Activated CD4-positive, alpha-beta T cell treated with anti-CD3 and anti-CD28 coated beads, Interleukin-2, amount 50 U/mL, for 1 hour (primary cell): ENCODE data around the gene ADAMTSL1.

Experiments used
- DNase-seq: peaks from one replicate; pipeline ENCODE4 v3.0.0-alpha.2; 2020

Gene ADAMTSL1

DNA sequence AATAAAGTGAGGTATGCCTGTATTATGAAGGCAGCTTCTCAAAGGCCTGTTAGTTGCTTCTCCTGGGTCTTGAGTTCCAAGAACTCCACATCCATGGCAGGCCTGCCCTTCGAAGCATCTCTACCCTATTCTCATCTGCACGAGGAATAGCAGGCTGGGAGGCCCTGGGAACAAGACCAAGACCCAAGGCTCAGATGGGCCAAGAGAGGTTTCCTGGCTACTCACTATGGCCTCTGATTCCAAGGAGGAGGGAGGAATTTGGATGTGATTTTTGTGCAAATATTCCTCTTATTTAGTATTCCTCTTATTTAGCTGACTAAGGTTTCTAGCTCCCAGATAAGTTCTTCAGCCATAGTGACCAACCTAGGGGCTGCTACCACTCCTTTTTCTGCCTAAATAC lies 407.8 kb downstream of the ADAMTSL1 start:
- DNase-seq, result no peak

DNA sequence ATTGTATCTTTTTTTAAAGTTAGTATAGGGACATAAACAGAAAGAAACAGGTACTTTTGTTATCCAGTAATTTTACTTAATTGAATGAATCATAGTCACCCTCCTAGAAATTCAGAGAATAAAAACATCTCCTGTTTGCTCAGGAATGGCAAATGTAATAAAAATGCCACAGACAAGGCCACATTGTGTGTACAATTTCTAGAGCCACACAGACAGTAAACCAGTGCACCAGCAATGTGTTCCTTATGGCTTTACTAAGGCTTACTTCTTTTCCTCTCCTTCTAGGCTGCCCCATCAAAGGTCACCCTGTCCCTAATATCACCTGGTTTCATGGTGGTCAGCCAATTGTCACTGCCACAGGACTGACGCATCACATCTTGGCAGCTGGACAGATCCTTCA lies 413.6 kb downstream of the ADAMTSL1 start:
- no peak for DNase-seq

GRCh38 chr9:18888290-18888689 lies 414.3 kb downstream of the ADAMTSL1 start:
- no peak for DNase-seq

DNA sequence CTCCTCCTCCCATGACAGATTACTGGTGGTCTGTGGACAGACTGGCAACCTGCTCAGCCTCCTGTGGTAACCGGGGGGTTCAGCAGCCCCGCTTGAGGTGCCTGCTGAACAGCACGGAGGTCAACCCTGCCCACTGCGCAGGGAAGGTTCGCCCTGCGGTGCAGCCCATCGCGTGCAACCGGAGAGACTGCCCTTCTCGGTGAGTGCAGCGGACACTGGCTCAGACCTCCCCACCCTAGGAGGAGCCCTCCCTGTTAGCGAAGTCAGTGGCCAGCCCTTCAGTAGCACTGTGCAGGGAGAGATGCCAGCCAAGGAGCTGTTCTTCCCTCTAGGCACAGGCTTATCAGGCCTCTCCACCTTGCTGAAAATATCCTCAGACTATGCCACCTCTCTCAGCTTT lies 415.6 kb downstream of the ADAMTSL1 start:
- no peak for DNase-seq

GRCh38 chr9:18890372-18890771 lies 416.4 kb downstream of the ADAMTSL1 start:
- no peak for DNase-seq

GRCh38 chr9:18891946-18892670 lies 418.2 kb downstream of the ADAMTSL1 start:
- no peak for DNase-seq

DNA sequence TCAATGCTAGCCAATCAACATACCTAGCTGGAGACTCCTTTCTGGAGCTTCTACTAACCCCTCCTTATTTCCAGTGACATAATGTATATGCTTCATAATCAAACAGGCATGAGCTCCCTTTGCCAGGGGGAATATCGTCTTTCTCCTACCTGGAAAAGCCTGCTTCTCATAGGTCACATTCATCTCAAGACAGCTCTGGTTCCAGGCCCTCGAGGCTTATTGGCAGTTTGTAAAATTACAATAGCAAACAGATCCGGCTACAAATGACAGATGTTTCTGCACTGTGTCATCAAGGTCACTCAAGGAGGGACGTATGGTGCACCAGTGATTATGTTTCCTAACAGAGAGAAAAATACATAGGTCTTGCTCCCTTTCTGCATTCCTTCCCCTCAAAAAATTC lies 419.1 kb downstream of the ADAMTSL1 start:
- DNase-seq, result no peak

DNA sequence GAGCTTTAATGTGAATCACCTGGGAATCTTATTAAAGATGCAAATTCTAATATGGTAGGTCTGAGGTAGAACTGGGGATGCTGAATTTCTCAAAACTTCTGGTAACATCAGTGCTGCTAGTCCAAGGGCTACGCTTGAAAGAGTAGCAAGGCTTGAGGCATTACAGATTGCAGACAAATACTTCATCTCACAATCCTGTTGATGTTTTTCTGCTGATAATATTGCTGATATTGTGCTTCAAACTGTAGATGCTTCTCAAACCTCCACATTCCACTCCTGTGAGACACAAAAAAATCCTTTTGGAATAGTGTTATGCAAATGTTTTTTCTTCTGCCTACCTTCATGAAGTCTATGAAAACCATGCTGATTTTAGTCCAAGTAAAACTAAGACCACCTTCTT lies 419.5 kb downstream of the ADAMTSL1 start:
- DNase-seq, result no peak

DNA sequence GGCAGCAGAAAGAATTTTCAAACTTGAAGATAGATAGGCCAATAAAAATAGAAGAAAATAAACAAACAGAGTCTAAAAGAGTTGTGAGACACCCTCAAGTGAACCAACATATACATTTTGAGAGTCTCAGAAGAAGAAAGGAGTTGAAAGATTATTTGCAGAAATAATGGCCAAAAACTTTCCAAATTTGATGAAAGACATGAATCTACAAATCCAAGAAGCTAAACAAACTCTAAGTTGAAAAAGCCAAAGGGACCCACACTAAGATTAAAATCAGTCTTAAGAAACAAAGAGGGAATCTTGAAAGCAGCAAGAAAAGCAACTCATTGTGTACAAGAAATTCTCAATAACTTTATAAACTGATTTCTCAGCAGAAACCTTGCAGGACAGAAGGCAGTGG lies 422.1 kb downstream of the ADAMTSL1 start:
- no peak for DNase-seq

DNA sequence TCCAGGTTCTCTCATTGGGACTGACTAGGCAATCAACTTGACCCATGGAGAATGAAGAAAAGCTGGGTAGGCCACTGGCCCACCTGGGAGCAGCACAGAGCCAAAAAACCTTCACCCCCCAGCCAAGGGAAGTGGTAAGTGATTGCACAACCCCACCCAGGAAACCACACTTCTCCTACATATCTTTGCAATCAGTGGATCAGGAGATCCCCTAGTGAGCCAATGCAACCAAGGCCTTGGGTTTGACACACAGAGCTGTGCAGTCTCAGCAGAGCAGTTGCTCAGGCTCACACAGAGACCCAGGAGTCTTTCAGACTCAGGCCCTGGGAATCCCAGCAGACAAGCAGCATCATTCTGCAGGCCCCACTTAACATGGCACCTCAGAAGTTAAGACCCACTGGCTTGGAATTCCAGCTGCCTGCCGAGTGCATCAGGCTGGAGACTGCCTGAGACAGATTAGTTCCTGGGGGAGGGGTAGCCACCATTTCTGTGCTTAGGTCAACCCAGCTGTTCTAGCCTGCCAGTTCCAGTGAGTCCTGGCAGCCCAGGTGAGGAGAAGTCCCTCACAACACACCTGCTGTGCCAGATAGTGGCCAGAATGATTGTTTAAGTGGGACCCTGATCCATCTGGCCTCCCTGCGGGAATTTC lies 422.7 kb downstream of the ADAMTSL1 start:
- no peak for DNase-seq

DNA sequence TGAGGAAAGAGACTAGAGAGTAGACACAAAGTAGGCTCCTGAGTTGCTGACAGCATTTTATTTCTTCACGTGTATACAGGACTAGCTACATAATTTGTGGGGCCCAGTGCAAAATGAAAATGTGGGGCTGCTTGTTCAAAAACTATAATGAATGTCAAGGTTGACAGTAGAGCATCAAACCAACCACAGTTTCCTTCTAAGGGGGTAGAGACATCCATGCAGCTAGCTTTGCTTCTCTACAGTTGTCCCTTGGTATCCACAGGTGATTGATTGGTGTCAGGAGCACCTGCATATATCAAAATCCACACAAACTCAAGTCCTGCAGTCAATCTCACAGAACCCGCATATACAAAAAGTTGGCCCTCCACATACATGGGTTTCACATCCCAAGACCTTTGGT lies 429.5 kb downstream of the ADAMTSL1 start:
- DNase-seq, result no peak

DNA sequence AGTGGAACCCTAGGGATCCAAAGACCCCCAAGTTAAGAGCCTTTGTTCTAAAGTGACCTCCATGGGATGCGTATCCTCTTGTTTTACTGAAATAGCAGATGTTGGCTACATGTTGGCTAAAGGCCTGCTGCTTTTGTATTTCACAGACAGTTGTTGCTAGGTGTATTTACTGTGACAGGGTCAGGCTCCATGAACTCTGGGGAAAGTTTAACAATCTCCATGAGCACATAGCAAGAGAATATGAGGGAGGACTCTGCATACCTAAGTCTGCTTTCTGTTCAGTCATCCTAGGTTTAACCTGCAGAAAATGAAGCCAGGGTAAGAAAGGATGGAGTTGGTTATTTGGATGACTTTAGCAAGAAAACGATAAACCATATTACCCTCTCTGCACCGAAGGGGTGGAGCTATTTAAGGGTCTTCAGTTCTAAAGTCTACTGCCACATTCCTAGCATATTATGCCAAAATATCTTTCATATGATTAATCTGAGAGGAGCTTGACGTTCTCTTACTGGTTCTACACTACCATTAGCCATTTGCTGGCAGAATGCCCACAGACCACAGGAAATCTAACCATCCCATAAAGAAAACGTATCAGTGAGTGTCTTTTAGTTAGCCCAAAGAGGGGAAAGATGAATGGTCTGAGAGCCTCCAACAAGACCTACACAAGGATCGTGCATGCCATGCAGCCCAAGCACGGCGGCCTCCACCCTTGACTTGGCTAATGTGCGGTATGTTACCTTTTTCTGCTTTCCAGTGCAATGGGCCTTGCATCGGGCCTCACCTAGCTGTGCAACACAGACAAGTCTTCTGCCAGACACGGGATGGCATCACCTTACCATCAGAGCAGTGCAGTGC lies 431.3 kb downstream of the ADAMTSL1 start:
- no peak for DNase-seq

GRCh38 chr9:18905883-18906629 lies 432.1 kb downstream of the ADAMTSL1 start:
- no peak for DNase-seq

- DNase-seq, result no peak
These were observed 432.9 kb downstream of the ADAMTSL1 start for GRCh38 chr9:18906656-18907395.

GRCh38 chr9:18907927-18908625 lies 434.1 kb downstream of the ADAMTSL1 start:
- no peak for DNase-seq

DNA sequence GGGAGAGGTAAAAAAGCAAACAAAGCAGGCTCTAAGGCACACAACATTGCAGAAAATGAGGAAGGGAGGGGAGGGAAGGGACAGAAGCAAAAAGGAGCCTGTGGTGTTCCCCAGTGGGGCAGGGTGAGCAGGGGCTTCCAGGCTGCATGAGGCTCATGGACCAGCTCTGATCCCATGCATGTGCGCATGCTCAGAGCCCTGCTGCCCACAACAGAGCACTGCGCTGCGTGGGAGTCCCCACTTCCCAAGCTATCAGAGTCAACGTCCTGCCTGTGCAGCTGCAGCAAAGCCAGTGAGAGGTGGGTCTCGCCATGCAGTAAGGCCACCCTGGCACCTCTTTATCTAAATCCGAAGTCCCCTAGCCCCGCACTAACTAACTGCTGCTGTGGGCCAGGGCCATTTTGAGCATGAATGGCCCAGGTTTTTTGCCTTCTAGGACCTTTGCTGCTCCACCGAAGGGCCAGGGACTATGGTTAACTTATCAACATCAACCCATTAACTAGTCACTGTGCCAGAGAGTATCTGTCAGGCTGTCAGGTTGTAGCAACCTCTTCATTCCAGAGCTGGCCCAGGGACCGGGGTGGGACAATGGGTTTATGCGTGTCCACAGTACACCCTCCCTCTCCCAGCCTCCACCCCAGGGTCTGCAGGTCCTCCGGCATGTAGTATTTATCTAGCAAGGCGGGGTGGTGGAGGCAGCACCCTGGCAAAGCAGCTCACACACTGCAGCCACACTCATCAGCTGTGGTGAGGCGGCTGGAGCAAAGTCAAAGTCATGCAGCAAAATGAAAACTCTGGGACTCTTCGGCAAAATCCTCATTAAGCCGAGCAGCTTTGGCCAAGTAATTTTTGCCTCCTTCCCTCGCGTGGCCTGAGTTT lies 435.4 kb downstream of the ADAMTSL1 start:
- peak; percentile 1 for DNase-seq

GRCh38 chr9:18910435-18910834 lies 436.5 kb downstream of the ADAMTSL1 start:
- no peak for DNase-seq

- no peak for DNase-seq
These were observed 437.0 kb downstream of the ADAMTSL1 start for GRCh38 chr9:18910916-18911315.

- no peak for DNase-seq
These were observed 437.9 kb downstream of the ADAMTSL1 start for GRCh38 chr9:18911714-18912342.
